Stimulated activated CD4-positive, alpha-beta T cell treated with anti-CD3 and anti-CD28 coated beads, Interleukin-15, amount 100 ng/mL, for 24 hours (primary cell): ENCODE results near the gene TENT5C.
"Not testable (repeated sequence)": the region's sequence is repeated elsewhere in the genome, so short reads cannot be mapped to it uniquely, and the experiment has no call there.

ENCODE experiments used
- DNase-seq: peaks from one replicate; pipeline ENCODE4 v3.0.0-alpha.2; 2020

TENT5C gene

DNA sequence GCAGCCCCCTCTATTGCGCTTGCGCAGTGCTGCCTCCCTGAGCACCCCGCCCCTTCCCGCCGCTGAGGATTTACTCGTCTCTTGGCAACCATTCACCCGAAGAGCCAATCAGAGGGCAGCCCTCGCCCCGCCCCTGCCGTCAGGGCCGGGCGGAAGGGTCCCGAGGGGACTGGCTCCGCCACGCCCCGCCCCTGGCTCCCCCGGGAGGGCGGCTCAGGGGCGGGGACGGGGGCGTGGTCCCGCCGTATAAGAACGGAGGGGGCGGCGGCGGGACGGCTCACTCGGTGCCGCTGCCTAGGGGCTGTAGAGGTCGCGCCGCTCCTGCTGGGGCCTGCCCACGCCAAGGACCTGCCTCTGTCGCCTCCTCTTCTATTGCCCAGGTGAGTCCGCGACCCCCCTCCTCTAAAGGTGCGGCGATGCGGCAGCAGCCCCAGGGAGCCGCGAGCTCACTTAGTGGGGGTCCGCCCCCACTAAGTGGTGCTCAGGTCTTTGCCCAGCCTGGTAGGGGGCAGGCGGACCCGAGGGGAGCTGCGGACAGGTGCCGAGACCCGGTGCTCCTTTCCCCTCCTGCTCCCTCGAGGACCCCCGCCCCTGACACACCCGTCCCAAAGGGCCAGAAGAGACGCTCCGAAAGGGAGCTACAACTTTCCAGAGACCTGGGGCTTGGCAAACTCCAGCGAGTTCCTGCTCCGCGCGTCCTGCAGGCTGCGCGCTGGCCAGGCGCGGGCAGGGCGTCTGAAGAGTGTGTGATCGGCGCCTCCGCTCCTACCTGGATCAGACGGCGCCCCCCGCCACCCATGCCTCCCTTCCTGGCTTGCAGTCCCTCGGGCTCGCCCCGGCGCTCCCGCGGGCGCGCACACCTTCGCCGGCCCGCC is at the start of gene TENT5C:
TENT5C (plus strand) TSS at position 275 of the 875 bp plus-strand sequence. CDS start 16,821 bp downstream, outside the sequence.
- DNase-seq: peak; percentile 98

DNA sequence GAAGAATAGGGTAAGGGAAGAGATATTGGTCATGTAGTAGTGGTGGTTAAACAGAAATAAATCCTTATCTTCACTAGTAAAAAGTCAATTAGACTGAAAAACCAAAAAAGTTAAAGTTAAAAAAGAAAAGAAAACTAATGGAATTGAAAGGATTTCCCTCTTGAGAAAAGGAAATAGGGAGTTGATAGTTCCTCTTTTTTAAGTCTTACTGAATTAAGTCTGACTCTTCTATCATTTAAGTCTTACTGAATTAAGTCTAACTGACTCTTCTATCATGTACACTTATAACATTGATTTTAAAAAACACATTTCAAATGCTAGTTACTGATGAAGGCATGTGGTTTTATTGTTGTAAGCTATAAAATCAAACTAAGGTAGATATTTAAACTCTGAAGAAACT is 49.5 kb upstream of the TENT5C start:
- DNase-seq: no peak

DNA sequence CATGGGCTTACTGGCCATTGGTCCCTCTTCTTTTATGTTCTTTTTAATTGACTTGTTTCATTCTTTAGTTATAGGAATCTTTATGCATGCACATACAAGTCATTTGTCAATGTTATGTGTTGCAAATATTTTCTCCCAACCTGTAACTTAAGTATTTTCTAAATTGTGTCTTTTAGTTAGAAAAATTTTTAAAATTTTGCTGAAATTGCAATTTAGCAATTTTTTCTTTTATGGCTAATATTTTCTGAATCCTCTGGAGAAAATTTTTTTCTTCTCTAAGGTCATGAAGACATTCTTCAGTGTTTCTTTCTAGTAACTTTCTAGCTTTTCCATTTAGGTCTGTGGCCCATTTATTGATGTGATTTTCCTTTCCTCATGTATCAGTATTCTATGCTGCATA is 48.9 kb upstream of the TENT5C start:
- DNase-seq: no peak

DNA sequence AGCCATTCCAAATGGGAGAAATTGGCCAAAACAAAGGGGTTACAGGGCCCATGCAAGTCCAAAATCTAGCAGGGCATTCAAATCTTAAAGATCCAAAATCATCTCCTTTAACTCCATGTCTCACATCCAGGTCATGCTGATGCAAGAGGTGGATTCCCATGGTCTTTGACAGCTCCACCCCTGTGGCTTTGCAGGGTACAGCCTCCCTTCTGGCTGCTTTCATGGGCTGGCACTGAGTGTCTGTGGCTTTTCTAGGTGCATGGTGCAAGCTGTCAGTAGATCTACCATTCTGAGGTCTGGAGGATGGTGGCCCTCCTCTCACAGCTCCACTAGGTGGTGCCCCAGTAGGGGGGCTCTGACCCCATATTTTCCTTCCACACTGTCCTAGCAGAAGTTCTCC is 47.4 kb upstream of the TENT5C start:
- not testable (repeated sequence) for DNase-seq

DNA sequence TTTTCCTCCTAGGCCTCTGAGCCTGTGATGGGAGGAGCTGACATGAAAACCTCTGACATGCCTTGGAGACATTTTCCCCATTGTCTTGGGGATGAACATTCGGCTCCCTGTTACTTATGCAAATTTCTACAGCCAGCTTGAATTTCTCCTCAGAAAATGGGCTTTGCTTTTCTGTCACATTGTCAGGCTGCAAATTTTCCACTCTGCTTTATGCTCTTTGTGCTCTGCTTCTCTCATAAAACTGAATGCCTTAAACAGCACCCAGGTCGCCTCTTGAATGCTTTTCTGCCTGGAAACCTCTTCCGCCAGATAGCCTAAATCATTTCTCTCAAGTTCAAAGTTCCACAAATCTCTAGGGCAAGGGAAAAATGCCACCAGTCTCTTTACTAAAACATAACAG is 46.7 kb upstream of the TENT5C start:
- no peak for DNase-seq

DNA sequence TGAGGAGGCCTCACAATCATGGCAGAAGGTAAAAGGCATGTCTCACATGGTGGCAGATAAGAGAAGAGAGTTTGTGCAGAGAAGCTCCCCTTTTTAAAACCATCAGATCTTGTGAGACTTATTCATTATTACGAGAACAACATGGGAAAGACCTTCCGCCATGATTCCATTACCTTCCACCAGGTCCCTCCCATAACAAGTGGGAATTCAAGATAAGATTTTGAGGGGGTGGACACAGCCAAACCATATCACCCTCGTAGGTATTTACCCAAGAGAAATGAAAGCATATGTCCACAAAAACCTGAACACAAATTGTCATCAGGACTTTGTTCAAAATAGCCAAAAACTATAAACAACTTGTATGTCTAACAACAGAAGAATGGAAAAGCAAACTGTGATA is 45.9 kb upstream of the TENT5C start:
- DNase-seq: no peak

DNA sequence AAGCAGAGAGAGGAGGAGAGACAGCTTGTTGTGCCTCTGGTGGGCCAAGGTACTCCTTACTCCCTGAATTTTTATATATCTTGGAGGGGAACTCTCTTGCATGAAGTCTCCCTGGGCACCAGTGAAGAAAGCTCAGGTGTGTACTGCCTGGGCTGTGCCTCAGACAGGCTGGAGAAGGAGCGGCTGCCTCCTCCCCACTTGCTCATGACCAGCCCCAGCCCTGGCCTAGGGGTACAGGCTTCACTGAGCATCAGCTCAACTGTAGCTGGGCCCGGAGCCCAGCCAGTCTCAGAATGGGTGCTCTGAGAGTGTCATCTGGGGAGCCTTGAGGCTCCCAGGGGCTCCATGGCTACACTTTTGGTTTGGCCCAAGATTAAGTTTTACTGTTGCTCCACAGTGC is 44.8 kb upstream of the TENT5C start:
- no peak for DNase-seq

DNA sequence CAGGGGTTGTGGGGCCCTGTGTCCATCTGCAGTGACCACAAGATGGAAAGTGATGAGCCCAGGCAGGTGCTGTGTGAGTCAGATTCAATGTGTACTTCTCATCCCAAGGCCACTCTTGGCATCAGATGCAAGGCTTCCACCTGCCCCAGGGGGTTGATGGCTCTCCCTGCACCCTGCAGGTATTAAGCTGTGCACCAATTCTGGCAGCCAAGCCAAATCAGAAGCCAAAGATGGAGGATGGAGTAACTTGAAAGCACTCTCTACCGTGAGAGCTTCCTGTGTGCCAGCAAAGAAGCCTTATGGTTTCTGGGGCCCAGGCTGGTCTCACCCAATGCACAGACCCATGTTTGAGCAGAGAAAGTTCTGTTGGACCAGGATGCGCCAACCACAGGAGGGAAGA is 44.3 kb upstream of the TENT5C start:
- no peak for DNase-seq

DNA sequence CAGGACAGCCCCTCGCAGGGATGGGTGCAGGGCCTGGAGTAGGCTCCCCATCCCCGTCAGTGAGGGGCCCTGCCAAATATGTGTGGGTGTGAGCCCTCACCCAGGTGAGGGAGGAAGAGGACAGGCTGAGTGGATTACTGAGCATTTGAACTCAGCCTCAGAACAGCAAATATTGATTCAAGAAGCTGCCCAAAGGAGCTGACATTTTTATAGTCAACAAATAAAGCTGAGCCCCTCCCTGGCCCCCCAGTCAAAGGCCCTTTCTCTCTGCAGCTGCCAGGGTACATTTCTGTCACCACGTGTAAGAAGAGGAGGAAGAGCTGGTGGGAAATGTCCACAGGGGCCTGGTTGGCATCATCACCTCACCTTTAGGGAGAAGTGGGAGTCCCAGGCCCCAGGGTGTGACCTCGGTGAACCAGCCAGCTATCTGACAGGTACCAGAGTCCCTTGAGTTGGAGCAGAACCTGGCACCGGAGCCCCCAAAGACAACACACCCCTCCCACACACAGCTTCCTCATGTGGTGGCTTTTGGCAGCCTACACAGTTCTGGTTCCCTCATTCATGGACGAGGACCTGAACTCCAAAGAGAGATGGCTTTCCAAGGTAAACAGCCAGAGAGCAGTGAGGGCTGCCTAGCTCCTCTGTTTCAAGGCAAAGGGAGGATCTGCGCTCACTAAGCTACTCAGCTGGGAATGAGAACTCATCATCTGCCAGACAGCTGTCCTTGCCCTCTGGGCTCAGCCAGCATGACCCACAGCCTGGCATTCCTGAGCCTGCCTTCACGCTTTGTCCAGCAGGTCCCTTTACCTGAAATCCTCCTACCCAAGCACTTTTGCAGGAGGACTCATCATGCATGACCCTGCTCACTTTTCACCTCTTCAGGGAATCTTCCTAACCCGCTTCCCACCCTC is 43.0 kb upstream of the TENT5C start:
- DNase-seq: no peak

DNA sequence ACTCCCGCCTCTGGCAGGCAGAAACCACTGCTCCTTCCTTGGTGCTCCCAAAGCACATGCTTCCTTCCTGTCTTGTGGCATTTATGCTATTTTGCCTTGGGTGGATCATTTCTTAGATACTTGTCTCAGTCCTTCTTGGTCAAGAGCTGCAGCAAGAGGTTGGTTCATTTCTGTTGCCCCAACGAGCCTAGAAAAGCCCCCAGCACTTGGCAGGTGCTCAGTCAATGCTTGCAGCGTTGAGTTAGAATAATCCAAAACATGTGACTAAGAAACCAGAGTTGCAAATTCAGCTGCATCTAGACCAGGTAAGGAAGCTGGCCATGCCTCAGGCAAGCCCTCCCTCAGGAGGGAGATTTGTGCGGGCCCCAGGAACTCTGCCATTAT is 42.4 kb upstream of the TENT5C start:
- DNase-seq: no peak

DNA sequence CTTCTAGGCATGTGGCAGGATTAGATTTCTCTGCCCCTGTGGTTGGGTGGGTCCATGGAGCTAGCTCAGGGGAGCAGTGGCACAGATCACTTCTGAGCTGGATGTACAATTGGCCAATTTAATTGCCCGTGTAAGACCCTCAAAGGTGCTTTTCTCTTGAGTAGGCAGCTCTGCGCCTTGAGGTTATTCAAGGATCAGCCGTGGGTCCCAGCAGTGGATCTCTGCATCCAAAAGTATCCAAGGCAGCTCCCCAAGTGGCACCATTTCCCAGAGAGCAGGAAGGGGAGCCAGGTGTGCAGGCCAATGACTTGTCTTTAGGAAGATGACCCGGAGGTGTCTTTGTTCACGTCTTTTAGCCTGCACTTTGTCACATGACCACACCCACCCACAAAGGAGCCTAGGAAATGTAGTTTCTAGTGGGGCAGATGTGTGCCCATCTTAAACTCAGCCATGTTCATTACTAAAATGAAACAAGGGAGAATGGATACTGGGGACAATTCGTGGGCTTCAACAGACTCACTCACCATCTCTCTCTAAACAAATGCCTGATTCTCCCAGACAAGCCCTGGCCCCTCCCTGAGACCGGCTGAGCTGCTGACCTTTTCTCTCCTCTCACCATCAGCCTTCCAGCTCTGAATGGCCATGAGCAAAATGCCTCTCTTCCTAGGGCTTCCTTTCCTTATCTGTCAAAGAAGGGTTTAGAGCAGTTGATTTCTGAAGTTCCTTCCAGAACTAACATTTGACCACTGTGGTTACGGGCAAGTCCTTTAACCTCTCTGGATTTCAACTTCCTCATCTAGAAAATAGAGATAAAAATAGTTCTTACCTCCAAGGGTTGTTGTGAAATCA is 41.4 kb upstream of the TENT5C start:
- DNase-seq: no peak

DNA sequence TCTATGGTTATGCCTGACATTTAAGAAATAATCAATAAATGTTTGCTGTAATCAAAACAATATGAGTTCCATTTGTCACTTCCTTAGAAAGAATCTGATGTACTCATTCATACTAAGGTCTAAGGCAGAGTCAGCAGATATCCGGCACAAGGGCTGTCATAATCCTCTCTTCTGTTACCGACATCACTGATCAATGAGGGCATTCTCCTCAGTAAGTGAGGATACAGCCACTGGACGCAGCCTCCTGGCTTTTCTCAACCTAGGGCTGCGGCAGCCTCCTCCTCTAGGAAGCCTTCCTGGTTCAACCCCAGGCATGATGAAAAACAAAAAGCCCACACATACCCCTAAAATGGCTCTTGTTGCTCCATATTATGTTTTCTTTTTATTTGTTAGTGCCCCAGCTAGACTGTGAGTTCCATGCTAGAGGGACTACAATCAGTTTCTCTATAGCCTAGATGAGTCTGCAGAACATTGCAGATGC is 40.7 kb upstream of the TENT5C start:
- DNase-seq: no peak

DNA sequence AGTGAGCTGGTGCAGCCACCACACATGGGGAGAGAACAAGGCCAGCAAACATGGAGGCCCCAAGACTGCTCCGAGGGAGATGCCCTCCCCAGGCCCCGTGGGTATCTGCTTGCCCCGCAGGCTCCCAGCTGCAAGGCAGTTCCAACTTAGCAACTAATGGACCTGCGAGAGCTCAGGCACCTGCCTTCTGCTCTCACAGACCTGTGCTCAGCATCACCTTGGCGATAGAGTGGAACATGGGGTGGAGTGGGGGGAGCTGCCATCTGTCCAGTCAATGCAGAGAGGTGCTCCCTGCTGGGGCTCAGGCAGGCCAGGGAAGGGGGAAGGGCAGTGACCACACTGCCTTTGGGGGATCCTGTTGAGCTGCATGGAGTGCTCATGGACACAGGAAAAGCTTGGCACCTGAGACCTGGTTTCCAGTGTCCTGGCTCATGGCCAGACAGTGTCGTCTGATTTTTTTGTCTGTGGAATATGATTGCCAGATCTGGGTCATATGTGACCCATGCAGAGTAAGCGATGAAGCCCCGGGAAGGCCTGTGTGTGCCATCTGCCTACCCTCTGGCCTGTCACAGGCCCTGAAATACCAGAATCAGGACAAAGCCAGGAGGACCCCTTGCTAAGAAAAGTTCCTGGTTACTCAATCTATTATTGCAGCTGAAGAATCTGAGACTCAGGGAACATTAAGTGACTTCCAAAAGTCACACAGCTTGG is 39.9 kb upstream of the TENT5C start:
- no peak for DNase-seq

DNA sequence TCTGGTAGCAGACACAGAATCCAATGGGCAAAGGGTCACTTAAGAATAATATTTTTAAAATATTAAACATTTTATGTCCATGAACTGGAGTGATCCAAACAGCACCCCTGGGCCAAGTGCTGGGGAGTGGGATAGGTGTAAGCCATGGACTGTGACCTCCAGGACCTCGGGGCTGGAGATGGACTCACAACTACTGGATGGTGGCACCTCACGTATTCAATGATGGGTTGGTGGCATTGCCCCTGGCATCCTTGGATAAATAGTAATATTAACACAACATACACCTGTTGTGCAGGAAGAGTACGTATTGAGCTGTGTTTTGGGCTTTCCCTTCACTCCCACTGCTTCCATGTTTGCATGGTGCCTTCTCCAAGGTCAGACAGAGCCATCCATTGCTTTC is 39.3 kb upstream of the TENT5C start:
- DNase-seq: no peak

DNA sequence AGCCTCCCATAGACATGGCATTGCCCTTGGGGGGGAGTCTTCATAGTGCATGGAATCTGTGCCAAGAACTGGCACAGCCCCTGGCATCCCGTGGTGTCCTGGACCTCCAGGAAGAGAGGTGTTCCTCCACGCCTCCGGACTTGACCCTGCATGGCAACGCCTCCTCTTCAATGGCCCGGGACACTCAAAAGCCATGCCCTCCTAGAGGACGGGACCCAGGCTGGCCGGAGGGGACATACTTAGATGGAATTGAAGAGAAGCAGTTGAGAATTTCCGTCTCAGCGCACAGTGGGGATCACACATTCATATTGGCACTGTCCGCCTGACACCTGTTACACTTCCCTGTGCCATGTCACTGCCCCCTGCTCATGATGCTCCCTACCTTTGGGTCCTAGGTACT is 38.4 kb upstream of the TENT5C start:
- DNase-seq: no peak

DNA sequence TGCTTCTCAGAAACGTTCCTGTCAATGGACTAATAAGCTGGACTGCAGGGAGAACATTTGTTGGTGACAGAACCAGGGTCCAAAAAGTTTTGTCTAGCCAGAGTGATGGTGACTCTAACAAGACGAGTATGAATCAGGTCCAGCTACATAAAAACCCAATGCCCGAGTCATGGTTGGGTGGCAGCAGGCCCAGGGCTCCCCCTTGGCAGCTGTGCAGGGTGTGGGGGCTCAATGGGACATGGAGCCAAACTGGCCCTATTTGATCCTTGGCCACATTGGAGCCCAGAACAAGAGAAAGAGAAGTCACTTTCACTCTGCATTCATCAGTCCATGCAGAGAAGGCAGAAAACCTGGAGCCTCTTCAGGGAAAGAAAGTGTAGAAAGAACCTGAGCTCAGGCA is 37.9 kb upstream of the TENT5C start:
- no peak for DNase-seq

DNA sequence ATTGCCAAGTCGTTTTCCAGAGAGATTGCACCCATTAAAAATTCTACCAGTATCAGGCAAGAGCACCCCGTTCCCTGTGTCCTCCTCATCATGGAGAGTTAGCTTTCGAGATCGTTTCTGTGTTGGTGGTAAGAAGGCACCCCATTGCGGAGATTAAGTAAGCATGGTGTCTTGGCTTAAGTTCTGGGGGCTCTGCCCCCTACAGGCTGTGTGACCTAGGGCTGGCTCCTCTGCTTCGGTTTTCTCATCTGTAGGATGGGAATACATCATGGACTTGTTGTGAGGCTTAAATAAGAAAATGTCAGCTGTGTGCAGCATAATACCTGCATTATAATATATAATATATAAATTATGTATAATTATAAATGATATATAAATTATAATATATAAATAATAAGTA is 36.8 kb upstream of the TENT5C start:
- no peak for DNase-seq

DNA sequence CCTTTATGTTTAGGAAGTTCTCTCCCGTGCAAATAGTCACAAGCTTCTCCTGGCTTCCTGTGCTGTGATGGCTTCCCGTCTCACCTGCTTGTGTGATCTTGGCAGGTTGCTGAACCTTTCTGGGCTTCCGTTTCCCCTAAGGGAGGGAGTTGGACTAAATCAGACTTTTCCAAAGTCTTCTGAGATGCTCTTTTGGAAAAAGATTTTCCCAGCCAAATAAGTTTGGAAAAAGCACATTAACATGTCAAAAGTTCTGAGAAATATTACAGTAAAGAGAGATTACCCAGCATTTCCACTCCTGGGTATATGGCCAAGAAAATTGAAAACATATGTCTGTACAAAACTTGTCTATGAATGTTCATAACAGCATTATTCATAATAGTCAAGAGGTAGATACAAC is 36.0 kb upstream of the TENT5C start:
- DNase-seq: no peak

DNA sequence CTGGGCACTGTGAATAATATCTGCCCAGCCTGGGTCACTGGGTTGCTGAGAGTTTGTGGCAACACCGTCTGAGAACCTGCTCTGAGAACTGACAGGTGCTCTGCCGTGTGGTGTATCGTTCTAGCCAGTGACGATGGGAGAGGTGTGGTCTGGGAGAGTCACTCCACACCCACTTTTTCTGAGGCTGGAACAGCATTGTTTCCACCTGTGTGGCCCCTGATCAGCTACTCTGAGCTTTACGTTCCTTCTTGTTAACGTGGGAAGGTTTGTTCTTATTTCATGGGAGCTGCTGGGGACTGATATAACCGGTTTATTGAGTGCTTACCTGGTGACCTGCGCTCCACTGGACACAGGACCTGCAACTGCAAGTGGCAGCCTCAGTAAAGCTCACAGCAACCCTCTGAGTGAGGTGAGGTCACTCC is 34.8 kb upstream of the TENT5C start:
- DNase-seq: no peak

DNA sequence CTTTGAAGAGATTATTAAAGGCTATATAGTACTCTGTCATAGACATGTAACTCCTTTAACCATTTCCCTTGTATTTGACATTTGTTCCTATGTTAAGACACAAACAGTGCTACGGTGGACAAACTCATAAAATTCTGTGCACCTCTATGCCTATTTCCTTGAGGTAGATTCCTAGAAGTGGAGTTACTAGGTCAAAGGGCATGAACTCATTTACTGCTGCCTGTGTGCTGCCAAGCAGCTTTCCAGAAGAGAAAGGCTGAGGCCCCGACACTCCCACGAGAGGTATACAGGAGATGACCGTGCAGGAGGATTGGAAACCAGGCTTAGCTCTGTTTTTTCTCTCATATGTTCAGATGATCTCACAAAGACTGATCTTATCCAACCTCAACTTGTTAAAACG is 34.4 kb upstream of the TENT5C start:
- DNase-seq: no peak

DNA sequence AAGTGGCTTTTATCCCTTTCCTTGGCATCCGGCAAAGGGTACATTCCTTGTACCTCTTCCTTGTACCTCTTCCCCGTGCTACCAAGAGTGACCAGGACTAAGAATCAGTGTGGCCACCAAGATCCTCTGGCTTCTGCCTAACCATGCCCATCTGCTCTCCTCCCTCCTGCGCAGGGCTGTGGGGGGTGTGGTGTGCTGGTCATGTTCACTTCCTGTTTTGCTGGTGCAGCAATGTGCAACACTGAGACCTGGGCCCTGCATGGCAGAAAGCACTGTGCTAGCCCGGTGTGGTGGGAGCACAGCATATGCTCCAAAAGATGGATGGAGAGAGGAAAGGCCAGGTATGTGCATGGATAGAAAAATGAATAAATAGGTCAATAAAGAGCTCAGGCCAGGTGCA is 33.3 kb upstream of the TENT5C start:
- DNase-seq: peak; percentile 9

DNA sequence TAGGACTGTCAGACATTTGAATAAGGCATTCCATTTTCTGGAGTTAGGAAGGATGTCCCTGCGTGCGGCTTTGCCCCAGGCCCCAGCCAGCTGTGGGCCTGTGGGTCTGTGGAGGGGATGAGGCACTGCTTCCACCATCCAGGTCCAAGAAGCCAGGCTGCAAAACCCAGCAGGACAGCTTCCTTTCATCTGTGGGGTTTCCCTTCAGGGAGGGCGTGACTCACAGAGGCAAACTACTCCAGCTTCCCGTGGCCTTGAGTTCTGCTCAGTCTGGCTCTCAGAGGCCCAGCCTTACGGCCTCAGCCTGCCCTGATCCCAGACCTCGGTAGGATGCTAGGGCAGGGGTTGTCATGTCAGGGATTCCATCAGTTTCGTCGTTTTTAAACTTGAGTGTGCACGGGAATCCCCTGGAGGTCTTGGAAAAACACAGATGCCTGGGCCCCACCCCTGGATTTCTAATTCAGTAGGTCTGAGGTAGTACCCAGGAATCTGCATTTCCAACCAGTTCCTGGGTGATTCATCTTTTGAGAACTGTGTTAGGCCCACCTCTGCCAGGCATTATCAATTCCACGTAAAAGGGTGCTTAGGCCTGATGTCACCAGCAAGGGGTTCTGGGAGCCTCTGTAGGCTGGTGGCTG is 32.3 kb upstream of the TENT5C start:
- DNase-seq: peak; percentile 29
